Measurements from ENCODE around the gene MGLL.
"Not testable (repeated sequence)": the region's sequence is repeated elsewhere in the genome, so short reads cannot be mapped to it uniquely, and the experiment has no call there.

The MGLL gene

GRCh38 chr3:127685708-127686511, 136.4 kb downstream of the MGLL start:
- Histone ChIP-seq H3K36me3 (replicated peaks; ENCODE audit: insufficient read depth, low read length) (no peaks in the 10 kb centered on the region), H3K79me2 (ENCODE audit: low read length) (no peaks in the 10 kb centered on the region), H3K9ac (ENCODE audit: low read length) (no peak overlapping the region), H3K27ac (ENCODE audit: low read length) (no peak overlapping the region), H3K9me2 (replicated peaks; ENCODE audit: insufficient read depth, low read length) (no peaks in the 10 kb centered on the region), H3K4me1 (ENCODE audit: low read length) (no peaks in the 10 kb centered on the region), H2AFZ (ENCODE audit: low read length) (no peak overlapping the region), H3K4me2 (ENCODE audit: low read depth, low read length) (no peak overlapping the region), H3F3A (ENCODE audit: insufficient read depth, low read length) (no peaks in the 10 kb centered on the region), H3K27me3 (replicated peaks; ENCODE audit: insufficient read depth, low read length) (no peaks in the 10 kb centered on the region), H3K4me3 (ENCODE audit: low read length) (no peak overlapping the region), H3K9me3 (replicated peaks; ENCODE audit: insufficient read depth, low read length) (no peaks in the 10 kb centered on the region), H4K20me1 (ENCODE audit: insufficient read depth, low read length) (no peaks in the 10 kb centered on the region)
- DNase-seq, result no peak
- TF ChIP-seq EZH2phosphoT487 (IDR thresholded peaks at IDR 0.05; ENCODE audit: low read length) (no peak), CTCF (IDR thresholded peaks at IDR 0.05; ENCODE audit: low read length) (no peak), EZH2 (optimal IDR thresholded peaks at IDR 0.05; ENCODE audit: low read depth, low read length) (no peak)

- no peaks in the 10 kb centered on the region for H3K79me2 ChIP-seq (ENCODE audit: low read length)
- H3K27ac ChIP-seq (ENCODE audit: low read length), result no peak overlapping the region
- H3K27me3 ChIP-seq (replicated peaks; ENCODE audit: insufficient read depth, low read length), result no peaks in the 10 kb centered on the region
- no peaks in the 10 kb centered on the region for H3F3A ChIP-seq (ENCODE audit: insufficient read depth, low read length)
- H2AFZ ChIP-seq (ENCODE audit: low read length), result no peak overlapping the region
- H3K4me2 ChIP-seq (ENCODE audit: low read depth, low read length), result no peak overlapping the region
- no peaks in the 10 kb centered on the region for H3K36me3 ChIP-seq (replicated peaks; ENCODE audit: insufficient read depth, low read length)
- no peaks in the 10 kb centered on the region for H3K9me2 ChIP-seq (replicated peaks; ENCODE audit: insufficient read depth, low read length)
- H4K20me1 ChIP-seq (ENCODE audit: insufficient read depth, low read length), result no peaks in the 10 kb centered on the region
- TF ChIP-seq EZH2phosphoT487 (IDR thresholded peaks at IDR 0.05; ENCODE audit: low read length), result no peak
- no peak for TF ChIP-seq EZH2 (optimal IDR thresholded peaks at IDR 0.05; ENCODE audit: low read depth, low read length)
- TF ChIP-seq CTCF (IDR thresholded peaks at IDR 0.05; ENCODE audit: low read length), result no peak
- H3K4me3 ChIP-seq (ENCODE audit: low read length), result no peak overlapping the region
- no peaks in the 10 kb centered on the region for H3K4me1 ChIP-seq (ENCODE audit: low read length)
- no peak for DNase-seq
- no peaks in the 10 kb centered on the region for H3K9me3 ChIP-seq (replicated peaks; ENCODE audit: insufficient read depth, low read length)
- H3K9ac ChIP-seq (ENCODE audit: low read length), result no peak overlapping the region
These were observed 137.2 kb downstream of the MGLL start for GRCh38 chr3:127684871-127685707.

GRCh38 chr3:127682561-127682960, 139.8 kb downstream of the MGLL start:
- Histone ChIP-seq H3F3A (ENCODE audit: insufficient read depth, low read length) (no peaks in the 10 kb centered on the region), H3K27ac (ENCODE audit: low read length) (no peak overlapping the region), H3K79me2 (ENCODE audit: low read length) (no peaks in the 10 kb centered on the region), H3K9me3 (replicated peaks; ENCODE audit: insufficient read depth, low read length) (no peaks in the 10 kb centered on the region), H3K9me2 (replicated peaks; ENCODE audit: insufficient read depth, low read length) (no peaks in the 10 kb centered on the region), H3K4me3 (ENCODE audit: low read length) (no peak overlapping the region), H3K36me3 (replicated peaks; ENCODE audit: insufficient read depth, low read length) (no peaks in the 10 kb centered on the region), H3K4me2 (ENCODE audit: low read depth, low read length) (no peak overlapping the region), H2AFZ (ENCODE audit: low read length) (no peak overlapping the region), H3K9ac (ENCODE audit: low read length) (no peak overlapping the region), H3K4me1 (ENCODE audit: low read length) (no peaks in the 10 kb centered on the region), H3K27me3 (replicated peaks; ENCODE audit: insufficient read depth, low read length) (no peaks in the 10 kb centered on the region), H4K20me1 (ENCODE audit: insufficient read depth, low read length) (no peaks in the 10 kb centered on the region)
- DNase-seq, result no peak
- TF ChIP-seq EZH2phosphoT487 (IDR thresholded peaks at IDR 0.05; ENCODE audit: low read length) (no peak), EZH2 (optimal IDR thresholded peaks at IDR 0.05; ENCODE audit: low read depth, low read length) (no peak), CTCF (IDR thresholded peaks at IDR 0.05; ENCODE audit: low read length) (no peak)

- H2AFZ ChIP-seq (ENCODE audit: low read length); DNase-seq; H3K27ac ChIP-seq (ENCODE audit: low read length); H3K27me3 ChIP-seq (replicated peaks; ENCODE audit: insufficient read depth, low read length); H3K9me2 ChIP-seq (replicated peaks; ENCODE audit: insufficient read depth, low read length); H3F3A ChIP-seq (ENCODE audit: insufficient read depth, low read length); H3K36me3 ChIP-seq (replicated peaks; ENCODE audit: insufficient read depth, low read length); H3K79me2 ChIP-seq (ENCODE audit: low read length); H3K4me1 ChIP-seq (ENCODE audit: low read length); H3K9ac ChIP-seq (ENCODE audit: low read length); H3K4me2 ChIP-seq (ENCODE audit: low read depth, low read length); H3K4me3 ChIP-seq (ENCODE audit: low read length); H3K9me3 ChIP-seq (replicated peaks; ENCODE audit: insufficient read depth, low read length); H4K20me1 ChIP-seq (ENCODE audit: insufficient read depth, low read length): not testable (repeated sequence)
These were observed 140.2 kb downstream of the MGLL start for GRCh38 chr3:127682175-127682554.

Measured in MM.1S (cell line).